PC-3 (cell line): ENCODE data around the gene GTF3A. TPM values are rescaled to one million over a fixed set of nuclear protein-coding genes. Genes with fewer than 3 reads are reported as not detected.

Experiments
- ATAC-seq: fragments of 200-7000 bp; cut with Tn5 transposase; 2 replicates; pipeline ENCODE4 v1.9.1; 2020; ENCODE audit warnings: mild to moderate bottlenecking, moderate library complexity
- BruUV-seq: library from RNA; stranded (reverse); fragments of 400-500 nt; replicated peaks from 2 replicates; lab custom pipeline; 2021; lab: Mats Ljungman, UMichigan
- CTCF ChIA-PET: fragments of 300-600 bp; sonication (Branson Sonifier 250); formaldehyde crosslinking; loops from one replicate; lab custom pipeline; 2022; ENCODE audit warnings: antibody characterized with exemption; lab: Charles Lee
- POLR2A ChIA-PET: fragments of 300-600 bp; sonication (Branson Sonifier 250); formaldehyde crosslinking; loops from one replicate; lab custom pipeline; 2022; ENCODE audit warnings: antibody characterized with exemption; ENCODE audit not compliant: unreplicated experiment; lab: Charles Lee
- DNase-seq: peaks from one replicate; pipeline ENCODE4 v3.0.0-alpha.2; 2015
- H2AFZ ChIP-seq: fragments of 300-600 bp; sonication (generic); 2 replicates; pipeline ENCODE4 v1.6.0; 2016; ENCODE audit warnings: antibody characterized with exemption, low read length
- H3F3A ChIP-seq: fragments of 300-600 bp; sonication (generic); one replicate; pipeline ENCODE4 v1.6.0; 2017; ENCODE audit warnings: antibody characterized with exemption, low read length, control low read depth, mild to moderate bottlenecking; ENCODE audit not compliant: unreplicated experiment
- H3K27ac ChIP-seq: fragments of 300-600 bp; sonication (generic); 2 replicates; pipeline ENCODE4 v1.5.1; 2016; ENCODE audit warnings: mild to moderate bottlenecking, low read length
- H3K27me3 ChIP-seq: fragments of 300-600 bp; sonication (generic); 2 replicates; pipeline ENCODE4 v1.6.1; 2016; ENCODE audit warnings: low read length, mixed read lengths
- H3K36me3 ChIP-seq: fragments of 300-600 bp; sonication (generic); 2 replicates; pipeline ENCODE4 v1.6.1; 2016; ENCODE audit warnings: low read depth, mixed run types, low read length, mixed read lengths
- H3K4me1 ChIP-seq: fragments of 300-600 bp; sonication (generic); 2 replicates; pipeline ENCODE4 v1.5.1; 2016; ENCODE audit warnings: low read length; ENCODE audit not compliant: insufficient read depth
- H3K4me2 ChIP-seq: fragments of 300-600 bp; sonication (generic); 2 replicates; pipeline ENCODE4 v1.6.0; 2016; ENCODE audit warnings: low read length
- H3K4me3 ChIP-seq: fragments of 300-600 bp; sonication (generic); 2 replicates; pipeline ENCODE4 v1.5.1; 2016; ENCODE audit warnings: mild to moderate bottlenecking, low read length, mixed read lengths
- H3K79me2 ChIP-seq: fragments of 300-600 bp; sonication (generic); 2 replicates; pipeline ENCODE4 v1.6.1; 2017; ENCODE audit warnings: low read length, mixed read lengths
- H3K9ac ChIP-seq: fragments of 300-600 bp; sonication (generic); 2 replicates; pipeline ENCODE4 v1.6.0; 2016; ENCODE audit warnings: mild to moderate bottlenecking, low read length
- H3K9me2 ChIP-seq: fragments of 300-600 bp; sonication (generic); replicated peaks from 2 replicates; pipeline ENCODE4 v1.6.1; 2016; ENCODE audit warnings: mixed run types, low read length, mixed read lengths
- H3K9me3 ChIP-seq: fragments of 300-600 bp; sonication (generic); 2 replicates; pipeline ENCODE4 v1.6.1; 2016; ENCODE audit warnings: low read length, mixed read lengths
- H4K20me1 ChIP-seq: fragments of 300-600 bp; sonication (generic); 2 replicates; pipeline ENCODE4 v1.6.1; 2016; ENCODE audit warnings: low read length, mixed read lengths
- EZH2 ChIP-seq: fragments of 300-600 bp; sonication (generic); IDR thresholded peaks from one replicate; pipeline ENCODE4 v1.6.1; 2017; ENCODE audit warnings: antibody characterized with exemption, mild to moderate bottlenecking, low read length; ENCODE audit not compliant: unreplicated experiment
- EZH2phosphoT487 ChIP-seq: fragments of 300-600 bp; sonication (generic); IDR thresholded peaks from 2 replicates; pipeline ENCODE4 v1.6.1; 2018; ENCODE audit warnings: mild to moderate bottlenecking, antibody characterized with exemption, low read length, borderline replicate concordance
- intact Hi-C: fragments of 100-400 bp; cut with micrococcal nuclease; formaldehyde crosslinking; loops from 2 replicates; pipeline ENCODE4 v1.9.0; 2023
- total RNA-seq: library from RNA; depleted of rRNA; stranded (reverse); fragments of >200 nt; gene quantifications from 2 replicates; pipeline ENCODE4 v1.2.3, GENCODE V29; 2014
- TF ChIP-seq, protein P1 (sequence below): fragments of 300-600 bp; sonication (generic); conservative IDR thresholded peaks from 2 replicates; pipeline ENCODE4 v1.5.1; 2017; ENCODE audit warnings: antibody characterized with exemption, low read depth, mild to moderate bottlenecking, low read length

GTF3A gene
- total RNA-seq, 1 experiment from 2014 or later = 201 TPM

GRCh38 chr13:27415116-27415515 lies 9.3 kb upstream of the GTF3A start:
- Histone ChIP-seq H2AFZ (no peak overlapping the region), H3K4me2 (no peak overlapping the region), H3K4me1 (no peaks in the 10 kb centered on the region), H3K36me3 (no peaks in the 10 kb centered on the region), H3K9me3 (no peaks in the 10 kb centered on the region), H3F3A (no peaks in the 10 kb centered on the region), H3K9ac (no peak overlapping the region), H3K9me2 (no peaks in the 10 kb centered on the region), H3K27me3 (peaks cover 16% of the 10 kb centered on the region), H3K27ac (no peak overlapping the region), H4K20me1 (no peaks in the 10 kb centered on the region), H3K4me3 (no peak overlapping the region), H3K79me2 (no peaks in the 10 kb centered on the region)
- intact Hi-C loops = no loop called here
- POLR2A ChIA-PET = no interaction called here
- TF ChIP-seq, protein P1, sequence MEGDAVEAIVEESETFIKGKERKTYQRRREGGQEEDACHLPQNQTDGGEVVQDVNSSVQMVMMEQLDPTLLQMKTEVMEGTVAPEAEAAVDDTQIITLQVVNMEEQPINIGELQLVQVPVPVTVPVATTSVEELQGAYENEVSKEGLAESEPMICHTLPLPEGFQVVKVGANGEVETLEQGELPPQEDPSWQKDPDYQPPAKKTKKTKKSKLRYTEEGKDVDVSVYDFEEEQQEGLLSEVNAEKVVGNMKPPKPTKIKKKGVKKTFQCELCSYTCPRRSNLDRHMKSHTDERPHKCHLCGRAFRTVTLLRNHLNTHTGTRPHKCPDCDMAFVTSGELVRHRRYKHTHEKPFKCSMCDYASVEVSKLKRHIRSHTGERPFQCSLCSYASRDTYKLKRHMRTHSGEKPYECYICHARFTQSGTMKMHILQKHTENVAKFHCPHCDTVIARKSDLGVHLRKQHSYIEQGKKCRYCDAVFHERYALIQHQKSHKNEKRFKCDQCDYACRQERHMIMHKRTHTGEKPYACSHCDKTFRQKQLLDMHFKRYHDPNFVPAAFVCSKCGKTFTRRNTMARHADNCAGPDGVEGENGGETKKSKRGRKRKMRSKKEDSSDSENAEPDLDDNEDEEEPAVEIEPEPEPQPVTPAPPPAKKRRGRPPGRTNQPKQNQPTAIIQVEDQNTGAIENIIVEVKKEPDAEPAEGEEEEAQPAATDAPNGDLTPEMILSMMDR = no peak
- no peak for TF ChIP-seq EZH2
- TF ChIP-seq EZH2phosphoT487 = no peak
- DNase-seq (no peak), ATAC-seq (no peak)
- BruUV-seq = no TSS peak
- CTCF ChIA-PET = no interaction called here

DNA sequence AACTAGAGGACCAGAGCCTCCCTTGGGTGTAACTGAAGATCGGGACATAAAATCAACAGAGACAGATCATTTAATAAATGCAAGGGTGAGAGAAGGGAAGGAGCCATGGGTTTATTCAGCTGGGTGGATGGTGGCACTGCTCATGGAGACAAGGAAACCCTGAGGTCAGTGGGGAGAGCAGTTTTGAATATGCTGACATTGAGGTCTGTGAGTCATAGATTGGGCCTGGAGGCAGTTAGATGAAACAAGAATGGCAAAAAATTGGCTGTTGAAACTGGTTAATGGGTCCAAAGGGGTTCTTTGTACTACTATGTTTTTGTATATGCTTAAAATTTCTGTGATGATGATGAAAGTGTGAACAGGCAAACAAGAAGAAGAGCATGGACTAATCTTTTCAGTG lies 5.1 kb upstream of the GTF3A start:
- BruUV-seq = no TSS peak
- TF ChIP-seq, protein P1 = no peak
- no peak for TF ChIP-seq EZH2phosphoT487
- TF ChIP-seq EZH2 = no peak
- H2AFZ ChIP-seq = no peak overlapping the region
- DNase-seq = peak; percentile 45
- no peak overlapping the region for H3K27ac ChIP-seq
- ChIA-PET POLR2A (no interaction called here), CTCF (no interaction called here)
- peaks cover 5% of the 10 kb centered on the region; the same call in 1 of the 2 replicates for H3K4me1 ChIP-seq
- no peak overlapping the region for H3K4me3 ChIP-seq
- no peak overlapping the region for H3K4me2 ChIP-seq
- no peak for ATAC-seq
- H3F3A ChIP-seq = no peaks in the 10 kb centered on the region
- intact Hi-C loops = no loop called here
- H4K20me1 ChIP-seq = no peaks in the 10 kb centered on the region
- H3K27me3 ChIP-seq = peaks cover 5% of the 10 kb centered on the region; the same call in 1 of the 2 replicates
- H3K9me2 ChIP-seq = no peaks in the 10 kb centered on the region
- H3K36me3 ChIP-seq = no peaks in the 10 kb centered on the region
- H3K79me2 ChIP-seq = no peaks in the 10 kb centered on the region
- H3K9ac ChIP-seq = no peak overlapping the region
- H3K9me3 ChIP-seq = no peaks in the 10 kb centered on the region

DNA sequence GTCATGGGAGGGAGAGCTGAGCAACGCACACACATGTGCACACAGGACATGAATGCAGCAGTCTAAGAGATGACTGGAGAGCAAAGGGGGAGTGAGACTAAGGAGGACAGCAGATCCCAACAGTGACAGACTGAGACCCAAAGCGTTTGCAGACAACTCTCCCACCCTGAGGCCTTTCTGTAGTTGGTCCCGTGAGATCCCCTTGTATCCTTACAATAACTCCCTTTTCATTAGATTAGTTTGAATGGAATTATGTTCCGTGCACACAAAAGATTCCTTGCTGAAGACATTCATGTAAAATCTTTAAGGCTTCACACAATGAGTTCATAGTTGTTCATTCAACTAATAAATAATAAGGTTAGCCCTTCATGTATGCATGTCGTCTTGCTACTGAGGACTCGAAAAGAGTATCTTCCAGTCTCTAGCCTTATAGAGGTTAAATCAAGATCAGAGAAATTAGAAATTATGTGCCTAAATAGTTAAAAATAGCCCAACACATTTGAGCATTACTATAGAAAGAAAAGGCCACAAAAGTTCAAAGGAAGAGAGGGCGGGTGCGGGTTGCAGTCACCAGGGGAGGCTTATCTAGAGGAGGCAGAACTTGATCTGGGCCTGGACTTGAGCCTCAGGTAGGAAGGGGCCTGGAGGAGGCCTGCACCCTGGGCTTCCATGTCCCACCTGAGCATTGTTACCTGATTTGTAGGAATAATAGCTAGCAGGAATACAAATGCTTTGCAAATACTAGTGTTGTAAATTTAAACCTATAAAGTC lies 3.1 kb upstream of the GTF3A start:
- peaks cover 16% of the 10 kb centered on the region for H3K79me2 ChIP-seq
- ATAC-seq = no peak
- intact Hi-C loops = no loop called here
- peaks cover 19% of the 10 kb centered on the region for H3K4me1 ChIP-seq
- no peak overlapping the region for H3K9ac ChIP-seq
- no peaks in the 10 kb centered on the region for H3K9me2 ChIP-seq
- no peaks in the 10 kb centered on the region for H3K36me3 ChIP-seq
- no peak overlapping the region for H3K4me3 ChIP-seq
- no peak overlapping the region for H3K27ac ChIP-seq
- H2AFZ ChIP-seq = no peak overlapping the region
- BruUV-seq = no TSS peak
- no peak for DNase-seq
- H3F3A ChIP-seq = peaks cover 3% of the 10 kb centered on the region
- CTCF ChIA-PET = no interaction called here
- H4K20me1 ChIP-seq = no peaks in the 10 kb centered on the region
- no peaks in the 10 kb centered on the region for H3K27me3 ChIP-seq
- H3K9me3 ChIP-seq = no peaks in the 10 kb centered on the region
- TF ChIP-seq, protein P1 = no peak
- TF ChIP-seq EZH2 (no peak), EZH2phosphoT487 (no peak)
- H3K4me2 ChIP-seq = no peak overlapping the region
- POLR2A ChIA-PET = no interaction called here
